Renal cortex interstitium (tissue), 11 donors: ENCODE results near the gene WDR45B. TPM values are rescaled to one million over a fixed set of nuclear protein-coding genes. Genes with fewer than 3 reads are reported as not detected.
"Not testable (repeated sequence)": the region's sequence is repeated elsewhere in the genome, so short reads cannot be mapped to it uniquely, and the experiment has no call there.

ENCODE experiments used
- DNase-seq, 11 donors: peaks; one replicate each; pipeline ENCODE4 v3.0.0-alpha.2; 2013; ENCODE audit warnings: low read depth in 9 of 11, low spot score in 4 of 11; ENCODE audit errors: extremely low read depth in 1 of 11
- polyA plus RNA-seq, 3 donors: library from polyadenylated mRNA; unstranded; fragments of 120-200 nt; gene quantifications; one replicate each; pipeline ENCODE4 v1.2.1, GENCODE V29; 2013; ENCODE audit not compliant: insufficient read length in 3 of 3

WDR45B gene
- polyA plus RNA-seq, 3 donors = 91.4 to 99.4 (median 95.9) TPM

GRCh38 chr17:82664276-82664575 lies 16.0 kb upstream of the WDR45B start:
- DNase-seq = no peak

- DNase-seq = no peak
Observed at GRCh38 chr17:82663381-82664275, 15.4 kb upstream of the WDR45B start.

- no peak for DNase-seq
Observed at GRCh38 chr17:82662711-82663261, 14.5 kb upstream of the WDR45B start.

GRCh38 chr17:82661717-82662683 lies 13.8 kb upstream of the WDR45B start:
- no peak for DNase-seq

GRCh38 chr17:82659886-82660285 lies 11.6 kb upstream of the WDR45B start:
- no peak for DNase-seq

GRCh38 chr17:82658796-82659452 lies 10.7 kb upstream of the WDR45B start:
- no peak for DNase-seq

GRCh38 chr17:82658331-82658730 lies 10.1 kb upstream of the WDR45B start:
- no peak for DNase-seq

GRCh38 chr17:82657926-82658325 lies 9.7 kb upstream of the WDR45B start:
- no peak for DNase-seq

GRCh38 chr17:82656266-82656665 lies 8.0 kb upstream of the WDR45B start:
- DNase-seq = no peak

- DNase-seq = no peak
Observed at GRCh38 chr17:82655523-82655922, 7.3 kb upstream of the WDR45B start.

GRCh38 chr17:82655038-82655479 lies 6.8 kb upstream of the WDR45B start:
- no peak for DNase-seq

- not testable (repeated sequence) for DNase-seq
Observed at GRCh38 chr17:82654611-82655010, 6.4 kb upstream of the WDR45B start.

GRCh38 chr17:82653651-82654528 lies 5.6 kb upstream of the WDR45B start:
- no peak for DNase-seq

GRCh38 chr17:82650723-82651122 lies 2.5 kb upstream of the WDR45B start:
- DNase-seq = no peak

- DNase-seq = no peak
Observed at GRCh38 chr17:82649501-82650261, 1.4 kb upstream of the WDR45B start.

GRCh38 chr17:82648742-82649331 lies 593 bp upstream of the WDR45B start:
- DNase-seq = no peak

GRCh38 chr17:82647593-82648164 lies 565 bp downstream of the WDR45B start:
- DNase-seq = no peak
